ENCODE results near the gene XG. TPM values are rescaled to one million over a fixed set of nuclear protein-coding genes. Genes with fewer than 3 reads are reported as not detected.

Gene XG
- total RNA-seq, 4 donors from 2014 or later, result 7.8 to 22.7 (median 14.2) TPM

DNA sequence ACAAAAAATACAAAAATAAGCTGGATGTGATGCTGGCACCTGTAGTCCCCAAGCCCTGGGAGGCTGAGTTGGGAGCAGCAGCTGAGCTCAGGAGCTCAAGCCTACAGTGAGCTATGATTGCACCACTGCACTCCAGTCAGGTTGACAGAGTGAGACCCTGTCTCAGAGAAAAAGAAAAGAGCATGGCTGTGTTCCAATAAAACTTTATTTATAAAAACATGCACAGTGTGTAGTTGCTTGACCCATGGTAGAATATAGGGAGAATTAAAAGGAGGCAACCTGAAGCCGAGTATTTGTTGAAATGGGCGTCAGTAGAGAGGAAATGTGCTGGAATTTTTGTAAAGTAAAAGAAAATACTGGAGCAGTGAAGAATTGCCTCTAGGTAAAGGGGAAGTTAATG is 103.9 kb downstream of the XG start:
- TF ChIP-seq, protein P1, sequence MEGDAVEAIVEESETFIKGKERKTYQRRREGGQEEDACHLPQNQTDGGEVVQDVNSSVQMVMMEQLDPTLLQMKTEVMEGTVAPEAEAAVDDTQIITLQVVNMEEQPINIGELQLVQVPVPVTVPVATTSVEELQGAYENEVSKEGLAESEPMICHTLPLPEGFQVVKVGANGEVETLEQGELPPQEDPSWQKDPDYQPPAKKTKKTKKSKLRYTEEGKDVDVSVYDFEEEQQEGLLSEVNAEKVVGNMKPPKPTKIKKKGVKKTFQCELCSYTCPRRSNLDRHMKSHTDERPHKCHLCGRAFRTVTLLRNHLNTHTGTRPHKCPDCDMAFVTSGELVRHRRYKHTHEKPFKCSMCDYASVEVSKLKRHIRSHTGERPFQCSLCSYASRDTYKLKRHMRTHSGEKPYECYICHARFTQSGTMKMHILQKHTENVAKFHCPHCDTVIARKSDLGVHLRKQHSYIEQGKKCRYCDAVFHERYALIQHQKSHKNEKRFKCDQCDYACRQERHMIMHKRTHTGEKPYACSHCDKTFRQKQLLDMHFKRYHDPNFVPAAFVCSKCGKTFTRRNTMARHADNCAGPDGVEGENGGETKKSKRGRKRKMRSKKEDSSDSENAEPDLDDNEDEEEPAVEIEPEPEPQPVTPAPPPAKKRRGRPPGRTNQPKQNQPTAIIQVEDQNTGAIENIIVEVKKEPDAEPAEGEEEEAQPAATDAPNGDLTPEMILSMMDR (IDR thresholded peaks at IDR 0.05; ENCODE audit: low read depth), result no peak

DNA sequence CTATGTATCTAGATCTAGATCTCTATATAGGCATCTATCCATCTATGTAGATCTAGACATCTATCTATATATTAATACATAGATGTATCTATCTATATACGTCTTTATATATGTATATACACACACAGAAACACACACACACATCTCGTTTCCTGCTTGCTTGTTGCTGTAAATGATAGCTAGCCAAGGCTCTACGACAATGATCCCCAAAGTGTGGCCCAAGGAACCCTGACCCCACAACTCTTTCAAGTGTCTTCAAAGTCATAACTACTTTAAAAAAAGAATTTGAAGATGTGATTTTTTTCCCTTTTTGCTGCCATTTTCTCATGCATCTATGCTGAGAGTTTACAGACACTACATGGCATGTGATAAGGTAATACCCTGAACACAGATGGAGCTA is 105.7 kb downstream of the XG start:
- TF ChIP-seq, protein P1 (IDR thresholded peaks at IDR 0.05; ENCODE audit: low read depth), result no peak

DNA sequence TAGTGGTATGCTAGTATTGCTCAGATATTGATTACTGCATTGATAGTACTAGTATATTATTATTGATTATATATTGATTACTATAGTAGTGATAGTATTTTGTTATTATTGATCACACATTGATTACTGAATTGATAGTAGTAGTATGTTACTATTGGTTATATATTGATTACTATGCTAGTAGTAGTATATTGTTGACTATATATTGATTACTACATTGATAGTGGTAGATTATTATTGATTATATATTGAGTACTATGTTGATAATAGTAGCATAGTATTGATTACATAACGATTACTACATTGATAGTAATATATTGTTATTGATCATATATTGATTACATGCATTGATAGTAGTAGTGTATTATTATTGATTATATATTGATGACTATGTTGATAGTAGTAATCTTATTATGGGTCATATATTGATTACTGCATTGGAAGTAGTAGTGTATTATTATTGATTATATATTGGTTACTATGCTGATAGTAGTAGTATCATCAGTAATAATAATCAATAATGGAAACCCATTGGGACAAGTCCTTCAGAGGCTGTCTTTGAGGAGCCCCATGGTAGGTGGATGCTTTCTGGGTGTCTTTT is 107.5 kb downstream of the XG start:
- TF ChIP-seq, protein P1 (IDR thresholded peaks at IDR 0.05; ENCODE audit: low read depth), result no peak

DNA sequence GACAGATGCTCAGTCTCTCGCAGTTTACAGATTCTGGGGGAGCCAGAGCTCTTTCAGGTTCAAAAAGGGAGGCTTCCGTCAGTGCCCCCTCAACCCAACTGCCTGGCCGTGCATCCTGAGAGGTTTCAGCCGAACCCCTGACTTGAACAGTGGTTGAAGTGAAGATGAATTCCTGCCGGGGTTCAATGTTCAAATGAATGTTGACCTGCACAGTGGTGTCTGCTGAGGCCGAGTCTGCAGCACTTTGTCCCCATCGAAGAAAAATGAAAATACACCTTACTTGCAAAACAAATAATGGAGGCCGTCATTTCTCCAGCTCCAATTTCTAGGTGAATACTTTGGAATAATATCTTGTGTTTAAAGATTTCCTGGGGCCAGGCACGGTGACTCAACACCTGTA is 110.6 kb downstream of the XG start:
- TF ChIP-seq, protein P1 (IDR thresholded peaks at IDR 0.05; ENCODE audit: low read depth), result no peak

DNA sequence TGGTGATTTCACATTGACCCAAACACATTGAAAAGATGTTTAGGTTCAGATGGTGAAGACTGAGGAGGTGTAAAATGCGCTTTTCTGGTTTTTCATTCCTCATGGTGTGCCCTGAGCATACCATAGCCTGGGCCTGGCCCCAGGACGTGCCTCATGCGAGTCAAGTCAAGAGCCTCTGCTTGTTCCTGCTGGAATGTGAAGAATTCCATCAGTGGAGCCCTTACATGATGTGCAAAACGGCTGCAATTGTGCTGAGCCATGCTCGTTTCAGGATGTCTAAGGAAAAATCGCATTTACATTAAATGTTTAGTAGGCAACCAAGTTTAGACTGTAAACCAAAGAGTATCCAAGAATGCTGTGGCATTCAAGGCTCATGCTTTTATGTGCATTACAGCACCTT is 111.8 kb downstream of the XG start:
- TF ChIP-seq, protein P1 (IDR thresholded peaks at IDR 0.05; ENCODE audit: low read depth), result no peak

Other genes with a start within 250 kb of the XG start
- 100 to 1,000 TPM; 248 to 635 (median 378) TPM for gene CD99, start 60.7 kb upstream of the XG start, total RNA-seq
- gene GYG2, start 76.9 kb downstream of the XG start, total RNA-seq, result 100 to 1,000 TPM; 122 to 289 (median 183) TPM
- gene ARSD, start 177.3 kb downstream of the XG start, total RNA-seq, result 10 to 100 TPM; 27.1 to 35.2 (median 34.5) TPM